Hepatocyte (in vitro differentiated cells): ENCODE data around the gene CHRNA4.

Experiments used
- EZH2 ChIP-seq: fragments of 200-600 bp; sonication (generic); IDR thresholded peaks from 2 replicates; pipeline ENCODE4 v1.6.1; 2016; ENCODE audit warnings: antibody characterized with exemption, mild to moderate bottlenecking, borderline replicate concordance
- EZH2phosphoT487 ChIP-seq: fragments of 200-600 bp; sonication (generic); IDR thresholded peaks from one replicate; pipeline ENCODE4 v1.6.1; 2018; ENCODE audit warnings: antibody characterized with exemption, mild to moderate bottlenecking, low read depth, moderate library complexity; ENCODE audit not compliant: unreplicated experiment, severe bottlenecking
- TF ChIP-seq, protein P1 (sequence below): fragments of 200-600 bp; sonication (generic); IDR thresholded peaks from 2 replicates; pipeline ENCODE4 v1.5.1; 2016; ENCODE audit warnings: antibody characterized with exemption, mild to moderate bottlenecking; ENCODE audit not compliant: poor library complexity

DNA sequence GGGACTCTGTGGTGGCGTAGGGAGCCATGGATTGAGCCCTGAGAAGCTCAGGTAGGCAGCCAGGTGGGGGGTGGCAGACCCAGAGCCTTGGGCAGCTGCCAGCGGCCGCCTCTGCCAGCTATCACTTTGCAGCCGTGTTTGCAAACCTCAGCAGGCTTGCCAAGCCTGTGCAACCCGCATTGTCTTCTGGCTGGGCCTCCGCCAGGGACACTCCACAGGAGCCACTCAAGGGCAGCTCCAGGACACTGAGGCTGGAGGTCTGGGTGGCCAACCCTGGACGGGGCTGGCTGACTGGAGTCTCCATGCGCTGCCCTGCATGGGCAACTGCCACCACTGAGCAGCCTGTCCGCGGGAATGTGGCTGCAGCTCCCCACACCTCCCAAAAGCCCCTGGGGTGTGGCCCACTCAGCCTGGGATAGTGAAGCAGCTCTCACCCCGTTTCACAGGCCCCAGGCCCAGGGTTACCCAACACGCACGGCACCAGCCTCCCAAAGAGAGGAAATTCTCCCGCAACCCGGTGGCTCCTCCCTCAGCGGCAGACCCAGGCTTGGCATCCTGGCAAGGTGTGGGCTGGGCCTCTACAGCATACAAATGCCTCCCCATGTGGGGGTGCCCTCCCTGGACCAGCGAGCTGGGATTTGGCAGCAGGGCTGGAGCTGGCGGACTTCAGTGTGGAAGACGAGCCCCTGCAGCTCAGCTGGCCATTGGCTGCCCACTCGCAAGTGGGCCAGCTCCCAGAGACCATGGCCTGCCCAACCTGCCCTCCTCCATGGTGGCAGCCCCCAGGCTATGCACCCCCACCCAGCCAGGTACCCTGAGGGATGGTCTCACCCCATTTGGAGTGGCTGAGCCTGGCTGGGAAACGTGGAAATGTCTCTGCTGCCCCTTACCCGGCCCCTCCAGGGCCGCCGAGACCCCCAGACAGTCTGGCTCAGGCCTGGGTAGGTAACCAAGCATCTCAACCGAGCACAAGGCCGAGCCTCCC lies 2.9 kb downstream of the CHRNA4 start:
- TF ChIP-seq, protein P1, sequence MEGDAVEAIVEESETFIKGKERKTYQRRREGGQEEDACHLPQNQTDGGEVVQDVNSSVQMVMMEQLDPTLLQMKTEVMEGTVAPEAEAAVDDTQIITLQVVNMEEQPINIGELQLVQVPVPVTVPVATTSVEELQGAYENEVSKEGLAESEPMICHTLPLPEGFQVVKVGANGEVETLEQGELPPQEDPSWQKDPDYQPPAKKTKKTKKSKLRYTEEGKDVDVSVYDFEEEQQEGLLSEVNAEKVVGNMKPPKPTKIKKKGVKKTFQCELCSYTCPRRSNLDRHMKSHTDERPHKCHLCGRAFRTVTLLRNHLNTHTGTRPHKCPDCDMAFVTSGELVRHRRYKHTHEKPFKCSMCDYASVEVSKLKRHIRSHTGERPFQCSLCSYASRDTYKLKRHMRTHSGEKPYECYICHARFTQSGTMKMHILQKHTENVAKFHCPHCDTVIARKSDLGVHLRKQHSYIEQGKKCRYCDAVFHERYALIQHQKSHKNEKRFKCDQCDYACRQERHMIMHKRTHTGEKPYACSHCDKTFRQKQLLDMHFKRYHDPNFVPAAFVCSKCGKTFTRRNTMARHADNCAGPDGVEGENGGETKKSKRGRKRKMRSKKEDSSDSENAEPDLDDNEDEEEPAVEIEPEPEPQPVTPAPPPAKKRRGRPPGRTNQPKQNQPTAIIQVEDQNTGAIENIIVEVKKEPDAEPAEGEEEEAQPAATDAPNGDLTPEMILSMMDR = no peak
- no peak for TF ChIP-seq EZH2phosphoT487
- no peak for TF ChIP-seq EZH2
